K562 (cell line): ENCODE data around the gene PSMB10. TPM values are rescaled to one million over a fixed set of nuclear protein-coding genes. Genes with fewer than 3 reads are reported as not detected.
A peak's percentile ranks its signal among the peaks of the same experiment; 100 is the strongest.

Experiments used
- AFF1 ChIP-seq, 2 experiments: fragments of 450-650 bp; IDR thresholded peaks; 2 replicates each; pipeline ENCODE4 v1.6.1; 2018; ENCODE audit warnings: mild to moderate bottlenecking in 2 of 2, low read depth in 1 of 2; ENCODE audit not compliant: partially characterized antibody in 2 of 2
- CBX1 ChIP-seq: sonication (generic); IDR thresholded peaks from 2 replicates; pipeline ENCODE4 v1.6.1; 2016; ENCODE audit warnings: antibody characterized with exemption, low read depth, mild to moderate bottlenecking
- CREB1 ChIP-seq, 2 experiments: sonication (generic) in 1 of 2; formaldehyde crosslinking in 1 of 2; IDR thresholded peaks; 2 replicates each; pipeline versions ENCODE4 v1.6.1 to v1.8.0; 2012 to 2022; ENCODE audit warnings: inconsistent platforms in 1 of 2, mild to moderate bottlenecking in 1 of 2, missing genetic modification reagents in 1 of 2, moderate library complexity in 1 of 2
- GABPB2 ChIP-seq: fragments of 250-450 bp; sonication (Bioruptor Pico); conservative IDR thresholded peaks from 2 replicates; pipeline ENCODE4 v1.5.1; 2021; ENCODE audit warnings: mild to moderate bottlenecking
- HDGF ChIP-seq: fragments of 450-650 bp; IDR thresholded peaks from 2 replicates; pipeline ENCODE4 v1.6.1; 2016
- HNRNPUL1 ChIP-seq: fragments of 200-400 bp; formaldehyde crosslinking; IDR thresholded peaks from 2 replicates; pipeline ENCODE4 v1.6.1; 2017; ENCODE audit warnings: low read length
- ILK ChIP-seq: fragments of 450-650 bp; IDR thresholded peaks from 2 replicates; pipeline ENCODE4 v1.6.1; 2016; ENCODE audit warnings: missing genetic modification characterization, low read depth, mild to moderate bottlenecking, missing compliant biosample characterization, moderate library complexity, borderline replicate concordance
- IRF9 ChIP-seq: fragments of 450-650 bp; IDR thresholded peaks from 2 replicates; pipeline ENCODE4 v1.6.1; 2016; ENCODE audit warnings: missing biosample characterization, missing genetic modification characterization
- KAT8 ChIP-seq: fragments of 450-650 bp; IDR thresholded peaks from 2 replicates; pipeline ENCODE4 v1.6.1; 2016; ENCODE audit warnings: low read depth, mild to moderate bottlenecking
- KLF1 ChIP-seq: fragments of 450-650 bp; IDR thresholded peaks from 2 replicates; pipeline ENCODE4 v1.6.1; 2016; ENCODE audit warnings: missing genetic modification characterization, missing compliant biosample characterization
- PYGO2 ChIP-seq: fragments of 450-650 bp; IDR thresholded peaks from 2 replicates; pipeline ENCODE4 v1.6.1; 2016; ENCODE audit warnings: mild to moderate bottlenecking, missing genetic modification characterization, moderate library complexity, missing compliant biosample characterization
- RAD21 ChIP-seq, 2 experiments: fragments of 250-450 bp in 1 of 2; fragments of 450-650 bp in 1 of 2; sonication (Bioruptor Pico) in 1 of 2; formaldehyde crosslinking in 1 of 2; IDR thresholded peaks in 1 of 2; conservative IDR thresholded peaks in 1 of 2; 2 replicates each; pipeline versions ENCODE4 v1.4.0 to v1.8.0; 2020 to 2022; ENCODE audit warnings: mild to moderate bottlenecking in 2 of 2, moderate library complexity in 1 of 2
- RFX1 ChIP-seq: fragments of 450-650 bp; IDR thresholded peaks from 2 replicates; pipeline ENCODE4 v1.6.1; 2016; ENCODE audit warnings: mild to moderate bottlenecking, moderate library complexity
- RFX5 ChIP-seq: IDR thresholded peaks from 2 replicates; pipeline ENCODE4 v1.6.1; 2011; ENCODE audit warnings: low read depth, mild to moderate bottlenecking, improper control_type of control experiment, low read length
- SAP30 ChIP-seq: fragments of 200-600 bp; sonication (generic); IDR thresholded peaks from 2 replicates; pipeline ENCODE4 v1.6.1; 2012; ENCODE audit warnings: borderline replicate concordance, low read depth, mild to moderate bottlenecking, moderate library complexity, low read length, control low read depth, inconsistent platforms; ENCODE audit not compliant: insufficient read depth, poor library complexity, severe bottlenecking
- SNRNP70 ChIP-seq: fragments of 200-400 bp; formaldehyde crosslinking; optimal IDR thresholded peaks from 2 replicates; pipeline ENCODE3; 2017; ENCODE audit warnings: low read depth, low read length
- TARDBP ChIP-seq: fragments of 450-650 bp; IDR thresholded peaks from 2 replicates; pipeline ENCODE4 v1.6.1; 2016
- TCF7 ChIP-seq: sonication (generic); IDR thresholded peaks from 2 replicates; pipeline ENCODE4 v1.6.1; 2016; ENCODE audit warnings: antibody characterized with exemption, borderline replicate concordance
- THAP12 ChIP-seq: fragments of 250-450 bp; sonication (Bioruptor Pico); IDR thresholded peaks from 2 replicates; pipeline ENCODE4 v1.9.0; 2021; ENCODE audit warnings: mild to moderate bottlenecking, inconsistent platforms
- ZC3H8 ChIP-seq: fragments of 450-650 bp; IDR thresholded peaks from 2 replicates; pipeline ENCODE4 v1.6.1; 2017
- ZNF140 ChIP-seq: fragments of 250-450 bp; sonication (Bioruptor Pico); IDR thresholded peaks from 2 replicates; pipeline ENCODE4 v1.8.0; 2021; ENCODE audit warnings: moderate library complexity, mild to moderate bottlenecking, inconsistent platforms
- ZNF695 ChIP-seq: fragments of 450-650 bp; formaldehyde crosslinking; IDR thresholded peaks from 2 replicates; pipeline ENCODE4 v1.4.0; 2020; ENCODE audit warnings: mild to moderate bottlenecking, moderate library complexity
- polyA plus RNA-seq, 8 experiments: library from polyadenylated mRNA; depleted of rRNA in 4 of 8; stranded (reverse) in 5 of 8; unstranded in 3 of 8; fragments of >200 nt; fragmentation: Nextera tagmentation in 2 of 8; fragmentation: Illumina TruSeq in 1 of 8; extraction: Ambion mirVana in 2 of 8; extraction: Trizol in 1 of 8; gene quantifications; 2 replicates each; pipeline versions ENCODE4 v1.2.1 to v1.2.3, GENCODE V29; 2011 to 2014; ENCODE audit warnings: inconsistent platforms in 1 of 8, missing spikeins in 1 of 8
- total RNA-seq, 7 experiments: library from RNA; depleted of rRNA in 6 of 7; stranded (reverse); fragments of >200 nt in 6 of 7; fragmentation: Illumina TruSeq in 2 of 7; extraction: Trizol in 2 of 7; gene quantifications; 2 replicates each; pipeline versions ENCODE4 v1.2.1 to v1.2.3, GENCODE V29; 2011 to 2021; ENCODE audit warnings: low replicate concordance in 1 of 7

Gene PSMB10
- total and polyA plus RNA-seq, 9 of the 15 experiments (the other 6 are each of a cell fraction or from before 2014, with no cell fraction given) = 11.7 to 105 (median 51.0) TPM

- TF ChIP-seq CREB1 (IDR thresholded peaks at IDR 0.05) (no peak; the same call in 1 of the 2 replicates), CREB1 (CRISPR knock-in tag; IDR thresholded peaks at IDR 0.05) (no peak; the same call in 1 of the 2 replicates), THAP12 (CRISPR knock-in tag) (no peak), KLF1 (tag) (no peak), SNRNP70 (no peak), RAD21 (CRISPR knock-in tag; conservative IDR thresholded peaks at IDR 0.05 in 1 of 2, IDR thresholded peaks at IDR 0.05 in 1 of 2) (no peak), RFX5 (no peak), RFX1 (no peak), KAT8 (no peak), ILK (tag) (no peak), SAP30 (peak; percentile 5), TARDBP (no peak), GABPB2 (CRISPR knock-in tag) (no peak), ZC3H8 (no peak), CBX1 (no peak), TCF7 (no peak), HDGF (no peak), HNRNPUL1 (no peak), ZNF140 (CRISPR knock-in tag) (no peak), ZNF695 (CRISPR knock-in tag) (no peak), PYGO2 (tag) (no peak), IRF9 (no peak), AFF1 (IDR thresholded peaks at IDR 0.05; ENCODE audit: low read depth in 1 of 2, partially characterized antibody in 2 of 2) (no peak)
These were observed at the start of gene PSMB10 (continued) for GRCh38 chr16:67936124-67936879.
